CD8-positive, alpha-beta memory T cell (primary cell): ENCODE results near the gene ARF6. TPM values are rescaled to one million over a fixed set of nuclear protein-coding genes. Genes with fewer than 3 reads are reported as not detected.
"Not testable (repeated sequence)": the region's sequence is repeated elsewhere in the genome, so short reads cannot be mapped to it uniquely, and the experiment has no call there.

Experiments
- CTCF ChIA-PET: fragments of 350-600 bp; sonication (Branson Sonifier 250); formaldehyde crosslinking; loops from one replicate; lab custom pipeline; 2021; ENCODE audit warnings: antibody characterized with exemption; lab: Charles Lee
- POLR2A ChIA-PET: fragments of 350-600 bp; sonication (Branson Sonifier 250); formaldehyde crosslinking; loops from one replicate; lab custom pipeline; 2021; ENCODE audit warnings: antibody characterized with exemption; lab: Charles Lee
- DNase-seq, 5 donors: peaks; one replicate each; pipeline versions ENCODE4 v3.0.0 to v3.0.0-alpha.2; 2020 to 2022; ENCODE audit warnings: mixed read lengths in 1 of 5
- H3K27ac ChIP-seq: one replicate; pipeline ENCODE4 v1.7.0; 2013; ENCODE audit warnings: low read depth, mild to moderate bottlenecking, low read length, moderate library complexity
- H3K27me3 ChIP-seq: 2 replicates; pipeline ENCODE4 v1.7.0; 2013; ENCODE audit warnings: low read length, mild to moderate bottlenecking; ENCODE audit not compliant: insufficient read depth, poor library complexity, severe bottlenecking
- H3K36me3 ChIP-seq: 2 replicates; pipeline ENCODE4 v1.7.0; 2013; ENCODE audit warnings: mild to moderate bottlenecking, low read length, moderate library complexity; ENCODE audit not compliant: insufficient read depth
- H3K4me1 ChIP-seq: 2 replicates; pipeline ENCODE4 v1.7.0; 2013; ENCODE audit warnings: mild to moderate bottlenecking, low read length, moderate library complexity; ENCODE audit not compliant: insufficient read depth
- H3K4me3 ChIP-seq: 2 replicates; pipeline ENCODE4 v1.7.0; 2013; ENCODE audit warnings: mild to moderate bottlenecking, low read length
- H3K9me3 ChIP-seq: 2 replicates; pipeline ENCODE4 v1.7.0; 2013; ENCODE audit warnings: mild to moderate bottlenecking, low read length
- H3K27ac Mint-ChIP-seq, 8 donors: one replicate each; pipeline ENCODE4 v1.8.0; 2020 to 2021; ENCODE audit warnings: mixed read lengths in 8 of 8, mild to moderate bottlenecking in 6 of 8, inconsistent platforms in 3 of 8, moderate library complexity in 3 of 8
- H3K27me3 Mint-ChIP-seq, 2 donors: one replicate each; pipeline ENCODE4 v1.8.0; 2020 to 2021; ENCODE audit warnings: mixed read lengths in 2 of 2, mild to moderate bottlenecking in 1 of 2, moderate library complexity in 1 of 2
- H3K36me3 Mint-ChIP-seq, 3 donors: one replicate each; pipeline ENCODE4 v1.8.0; 2020 to 2021; ENCODE audit warnings: mixed read lengths in 3 of 3, inconsistent platforms in 1 of 3, mild to moderate bottlenecking in 1 of 3
- H3K4me1 Mint-ChIP-seq, 3 donors: one replicate each; pipeline ENCODE4 v1.8.0; 2020 to 2021; ENCODE audit warnings: mixed read lengths in 3 of 3, inconsistent platforms in 1 of 3, mild to moderate bottlenecking in 1 of 3
- H3K4me3 Mint-ChIP-seq, 7 donors: one replicate each; pipeline ENCODE4 v1.8.0; 2020 to 2021; ENCODE audit warnings: mixed read lengths in 7 of 7, mild to moderate bottlenecking in 6 of 7, moderate library complexity in 4 of 7, inconsistent platforms in 2 of 7
- H3K9me3 Mint-ChIP-seq, 5 donors: one replicate each; pipeline ENCODE4 v1.8.0; 2020 to 2022; ENCODE audit warnings: mixed read lengths in 5 of 5, mild to moderate bottlenecking in 3 of 5, moderate library complexity in 2 of 5, inconsistent platforms in 1 of 5
- polyA plus RNA-seq: library from polyadenylated mRNA; unstranded; fragments of 300-500 nt; fragmentation: Illumina TruSeq; gene quantifications from one replicate; pipeline ENCODE4 v1.2.3, GENCODE V29; 2021
- total RNA-seq, 2 experiments: library from RNA; stranded (reverse); gene quantifications; one replicate each; pipeline ENCODE4 v1.2.3, GENCODE V29; 2021

Gene ARF6
- total and polyA plus RNA-seq, 3 experiments from 2014 or later: 168 to 174 (median 168) TPM

DNA sequence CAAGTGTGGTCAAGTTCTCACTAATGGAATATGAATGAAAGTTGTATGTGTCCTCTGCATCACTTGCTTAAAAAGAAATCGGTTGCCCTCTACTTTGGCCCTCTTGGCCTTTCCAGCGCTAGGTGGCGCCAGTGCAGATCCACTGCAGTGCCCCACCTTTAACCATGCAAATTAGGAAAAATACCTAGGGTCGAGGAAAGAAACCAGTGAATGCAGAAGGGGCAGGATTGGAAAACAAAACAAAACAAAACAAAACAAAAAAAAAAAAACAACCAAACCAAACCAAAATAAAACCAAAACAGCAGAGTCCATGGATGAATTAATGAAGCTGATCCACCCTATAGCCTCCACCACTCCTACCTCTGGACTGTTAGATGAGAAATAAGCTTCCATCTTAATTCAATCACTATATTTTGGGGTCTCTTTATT, 27.4 kb upstream of the ARF6 start:
- CTCF ChIA-PET: interaction anchor here (0.7 to 10.7 kb wide), 31 partner anchors 12 to 639 kb away, joined by 3 to 203 read pairs (median 5); partner anchors contain the start of genes ARF6, MGAT2, NEMF and RPL36AL
- DNase-seq: peak; percentile 62 to 81 (median 68)
- Mint-ChIP-seq H3K9me3 (peaks cover 0 to 4% (median 3%) of the 10 kb centered on the region in 5 donors), H3K4me3 (no peak overlapping the region), H3K36me3 (peaks cover 0 to 19% (median 0%) of the 10 kb centered on the region in 3 donors), H3K4me1 (peaks cover 25 to 35% (median 27%) of the 10 kb centered on the region in 3 donors), H3K27me3 (peaks cover 0 to 13% of the 10 kb centered on the region in 2 donors), H3K27ac (no peak overlapping the region)
- H3K9me3 ChIP-seq: no peaks in the 10 kb centered on the region
- no peaks in the 10 kb centered on the region for H3K36me3 ChIP-seq
- peaks cover 50% of the 10 kb centered on the region for H3K4me1 ChIP-seq
- H3K4me3 ChIP-seq: no peak overlapping the region
- H3K27ac ChIP-seq: no peak overlapping the region
- POLR2A ChIA-PET: interaction anchor here (0.6 to 2.3 kb wide), 7 partner anchors 27 to 239 kb away, joined by 3 to 11 read pairs (median 4); partner anchors contain the start of gene ARF6
- H3K27me3 ChIP-seq: no peaks in the 10 kb centered on the region

- H3K9me3 Mint-ChIP-seq: no peaks in the 10 kb centered on the region
- Histone ChIP-seq H3K27ac (peak overlapping the region; percentile 75), H3K9me3 (no peaks in the 10 kb centered on the region), H3K4me3 (peak overlapping the region; percentile 76), H3K4me1 (peaks cover 40% of the 10 kb centered on the region), H3K27me3 (no peaks in the 10 kb centered on the region), H3K36me3 (no peaks in the 10 kb centered on the region)
- ChIA-PET POLR2A (interaction anchor here (0.5 to 2.5 kb wide), 17 partner anchors 16 to 664 kb away, joined by 3 to 29 read pairs (median 4); partner anchors contain the start of genes ARF6, MGAT2, NEMF and RPL36AL), CTCF (interaction anchor here (0.7 to 10.7 kb wide), 17 partner anchors 12 to 248 kb away, joined by 3 to 203 read pairs (median 7); partner anchors contain the start of genes ARF6, NEMF and VCPKMT)
- no peaks in the 10 kb centered on the region for H3K27me3 Mint-ChIP-seq
- H3K36me3 Mint-ChIP-seq: peaks cover 0 to 3% (median 0%) of the 10 kb centered on the region in 3 donors
- H3K27ac Mint-ChIP-seq: peak overlapping the region; percentile 92 to 99 (median 98)
- H3K4me3 Mint-ChIP-seq: peak overlapping the region; percentile 77 to 93 (median 89)
- H3K4me1 Mint-ChIP-seq: peaks cover 17 to 30% (median 17%) of the 10 kb centered on the region in 3 donors
- DNase-seq: peak; percentile 93 to 99 (median 97)
Observed at GRCh38 chr14:49867831-49868719, 24.8 kb upstream of the ARF6 start.

DNA sequence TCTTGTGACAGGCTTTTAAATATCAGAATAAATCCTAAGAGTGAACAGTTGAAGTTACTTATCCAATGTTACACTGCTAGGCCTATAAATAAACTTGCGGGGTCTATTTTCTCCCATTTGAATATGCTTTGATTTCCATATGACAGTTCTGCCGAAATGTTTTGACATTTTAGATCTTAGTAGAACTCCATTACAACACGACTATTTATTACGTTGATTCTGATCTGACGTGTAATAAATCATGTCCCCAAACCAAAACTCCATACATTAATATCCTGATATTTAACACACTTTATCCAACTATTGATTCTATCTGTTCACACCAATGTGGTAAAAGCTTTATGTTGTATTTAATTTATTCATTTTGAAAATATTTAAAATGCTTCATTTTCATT, 24.2 kb upstream of the ARF6 start:
- H3K9me3 Mint-ChIP-seq: no peaks in the 10 kb centered on the region
- peak overlapping the region; percentile 75 for H3K27ac ChIP-seq
- H3K4me1 ChIP-seq: peaks cover 34% of the 10 kb centered on the region
- peak overlapping the region; percentile 70 for H3K4me3 ChIP-seq
- ChIA-PET POLR2A (interaction anchor here (0.6 to 2.5 kb wide), 10 partner anchors 16 to 258 kb away, joined by 3 to 29 read pairs (median 9); partner anchors contain the start of genes ARF6, MGAT2, NEMF and RPL36AL), CTCF (interaction anchor here (1.3 to 10.7 kb wide), 11 partner anchors 11 to 245 kb away, joined by 3 to 203 read pairs (median 15); partner anchors contain the start of genes ARF6 and NEMF)
- H3K36me3 ChIP-seq: no peaks in the 10 kb centered on the region
- no peak for DNase-seq
- peak overlapping the region; percentile 92 to 99 (median 98) for H3K27ac Mint-ChIP-seq
- H3K27me3 Mint-ChIP-seq: no peaks in the 10 kb centered on the region
- no peaks in the 10 kb centered on the region for H3K36me3 Mint-ChIP-seq
- H3K4me3 Mint-ChIP-seq: peak overlapping the region; percentile 77 to 93 (median 89)
- no peaks in the 10 kb centered on the region for H3K9me3 ChIP-seq
- H3K4me1 Mint-ChIP-seq: peaks cover 17 to 30% (median 17%) of the 10 kb centered on the region in 3 donors
- H3K27me3 ChIP-seq: no peaks in the 10 kb centered on the region

- no peak for DNase-seq
- Histone ChIP-seq H3K27ac (no peak overlapping the region), H3K4me3 (no peak overlapping the region), H3K36me3 (no peaks in the 10 kb centered on the region), H3K9me3 (no peaks in the 10 kb centered on the region), H3K4me1 (peaks cover 13% of the 10 kb centered on the region), H3K27me3 (no peaks in the 10 kb centered on the region)
- no peak overlapping the region for H3K4me3 Mint-ChIP-seq
- no peaks in the 10 kb centered on the region for H3K27me3 Mint-ChIP-seq
- no peaks in the 10 kb centered on the region for H3K9me3 Mint-ChIP-seq
- peaks cover 17 to 30% (median 17%) of the 10 kb centered on the region in 3 donors for H3K4me1 Mint-ChIP-seq
- H3K36me3 Mint-ChIP-seq: no peaks in the 10 kb centered on the region
- POLR2A ChIA-PET: interaction anchor here (1.3 kb wide), 1 partner anchor 21 kb away, joined by 4 read pairs; the partner anchor contains the start of gene ARF6
- CTCF ChIA-PET: interaction anchor here (1.1 to 1.6 kb wide), 2 partner anchors 9 to 22 kb away, joined by 4 read pairs; no protein-coding TSS in a partner anchor
- H3K27ac Mint-ChIP-seq: no peak overlapping the region
Observed at GRCh38 chr14:49870908-49871307, 22.0 kb upstream of the ARF6 start.

GRCh38 chr14:49873548-49873947, 19.3 kb upstream of the ARF6 start:
- not testable (repeated sequence) for H3K27ac ChIP-seq, H3K9me3 Mint-ChIP-seq, H3K9me3 ChIP-seq, H3K27me3 ChIP-seq, H3K36me3 ChIP-seq, H3K4me1 ChIP-seq, H3K27ac Mint-ChIP-seq, H3K4me3 ChIP-seq, H3K27me3 Mint-ChIP-seq, H3K4me3 Mint-ChIP-seq, DNase-seq, H3K36me3 Mint-ChIP-seq
- ChIA-PET POLR2A (interaction anchor here (0.8 kb wide), 1 partner anchor 12 kb away, joined by 11 read pairs; no protein-coding TSS in a partner anchor), CTCF (interaction anchor here (1.2 to 1.9 kb wide), 2 partner anchors 21 to 130 kb away, joined by 4 to 5 read pairs; partner anchors contain the start of gene NEMF)
- H3K4me1 Mint-ChIP-seq: peaks cover 7 to 20% (median 8%) of the 10 kb centered on the region in 3 donors

DNA sequence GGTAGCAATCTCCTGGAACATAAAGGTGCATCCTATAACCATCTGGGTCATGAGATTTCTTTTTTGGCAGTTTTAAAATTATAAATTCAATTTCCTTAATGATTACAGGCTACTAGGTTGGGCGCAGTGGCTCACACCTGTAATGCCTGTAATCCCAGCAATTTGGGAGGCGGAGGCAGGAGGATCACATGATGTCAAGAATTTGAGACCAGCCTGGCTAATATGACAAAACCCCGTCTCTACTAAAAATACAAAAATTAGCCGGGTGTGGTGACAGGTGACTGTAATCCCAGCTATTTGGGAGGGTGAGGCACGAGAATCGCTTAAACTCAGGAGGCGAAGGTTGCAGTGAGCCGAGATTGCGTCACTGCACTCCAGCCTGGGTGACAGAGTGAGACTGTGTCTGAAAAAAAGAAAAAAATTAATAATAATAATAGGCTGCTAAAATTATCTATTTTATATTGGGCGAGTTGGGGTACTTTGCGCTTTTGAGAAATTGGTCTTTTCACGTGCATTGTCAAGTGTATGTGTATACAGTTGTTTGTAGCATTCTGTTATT, 17.2 kb upstream of the ARF6 start:
- DNase-seq: no peak
- Histone ChIP-seq H3K4me3 (no peak overlapping the region), H3K27me3 (no peaks in the 10 kb centered on the region), H3K9me3 (no peaks in the 10 kb centered on the region), H3K36me3 (no peaks in the 10 kb centered on the region), H3K4me1 (peaks cover 11% of the 10 kb centered on the region), H3K27ac (no peak overlapping the region)
- H3K27ac Mint-ChIP-seq: no peak overlapping the region
- H3K36me3 Mint-ChIP-seq: no peaks in the 10 kb centered on the region
- H3K9me3 Mint-ChIP-seq: no peaks in the 10 kb centered on the region
- CTCF ChIA-PET: interaction anchor here (1.1 to 1.4 kb wide), 3 partner anchors 9 to 127 kb away, joined by 3 read pairs; no protein-coding TSS in a partner anchor
- POLR2A ChIA-PET: no interaction called here
- H3K4me3 Mint-ChIP-seq: no peak overlapping the region
- H3K27me3 Mint-ChIP-seq: no peaks in the 10 kb centered on the region
- H3K4me1 Mint-ChIP-seq: peaks cover 3 to 12% (median 12%) of the 10 kb centered on the region in 3 donors

GRCh38 chr14:49876563-49877127, 16.2 kb upstream of the ARF6 start:
- Mint-ChIP-seq H3K4me3 (no peak overlapping the region), H3K27ac (peak overlapping the region in 1 of 8 donors; percentile 15), H3K4me1 (peaks cover 3 to 12% (median 12%) of the 10 kb centered on the region in 3 donors), H3K27me3 (no peaks in the 10 kb centered on the region), H3K9me3 (no peaks in the 10 kb centered on the region), H3K36me3 (no peaks in the 10 kb centered on the region)
- CTCF ChIA-PET: interaction anchor here (1.1 to 2.0 kb wide), 4 partner anchors 8 to 127 kb away, joined by 3 to 5 read pairs (median 3); no protein-coding TSS in a partner anchor
- DNase-seq: no peak
- Histone ChIP-seq H3K27me3 (no peaks in the 10 kb centered on the region), H3K4me1 (peaks cover 11% of the 10 kb centered on the region), H3K9me3 (no peaks in the 10 kb centered on the region), H3K4me3 (no peak overlapping the region), H3K36me3 (no peaks in the 10 kb centered on the region), H3K27ac (no peak overlapping the region)
- POLR2A ChIA-PET: interaction anchor here (0.6 kb wide), 1 partner anchor 224 kb away, joined by 3 read pairs; no protein-coding TSS in a partner anchor
